ENCODE data around the gene ERC2.

ERC2 gene

DNA sequence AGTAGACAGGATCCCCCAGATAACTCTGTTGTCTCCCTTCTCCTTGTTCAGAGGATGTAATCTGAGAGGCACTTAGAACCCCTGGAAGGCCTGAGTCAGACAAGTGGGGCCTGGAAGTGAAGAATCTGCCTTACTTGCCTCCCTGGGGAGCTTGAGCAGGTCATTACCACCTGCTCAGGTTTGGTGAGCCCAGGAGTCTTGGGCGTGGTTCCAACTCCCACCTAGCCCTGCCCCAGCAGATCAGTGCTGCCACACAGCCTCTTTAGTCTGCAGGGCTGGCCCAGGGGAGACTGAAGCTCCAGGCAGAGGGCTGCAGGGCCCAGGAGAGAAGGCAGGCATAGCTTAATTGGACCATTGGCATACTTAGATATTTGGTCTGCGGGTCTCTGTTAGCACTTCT lies 230.0 kb downstream of the ERC2 start:
- no peak overlapping the region for H3K4me3 ChIP-seq (ENCODE audit: low read depth, low read length)
- H3K36me3 ChIP-seq (ENCODE audit: control insufficient read depth in 2 of 2, insufficient read depth in 1 of 2, low read length in 2 of 2): no peaks in the 10 kb centered on the region
- peak; percentile 70 for TF ChIP-seq GLIS1 (tag by site-specific recombination; IDR thresholded peaks at IDR 0.05)
- TF ChIP-seq, protein P1, sequence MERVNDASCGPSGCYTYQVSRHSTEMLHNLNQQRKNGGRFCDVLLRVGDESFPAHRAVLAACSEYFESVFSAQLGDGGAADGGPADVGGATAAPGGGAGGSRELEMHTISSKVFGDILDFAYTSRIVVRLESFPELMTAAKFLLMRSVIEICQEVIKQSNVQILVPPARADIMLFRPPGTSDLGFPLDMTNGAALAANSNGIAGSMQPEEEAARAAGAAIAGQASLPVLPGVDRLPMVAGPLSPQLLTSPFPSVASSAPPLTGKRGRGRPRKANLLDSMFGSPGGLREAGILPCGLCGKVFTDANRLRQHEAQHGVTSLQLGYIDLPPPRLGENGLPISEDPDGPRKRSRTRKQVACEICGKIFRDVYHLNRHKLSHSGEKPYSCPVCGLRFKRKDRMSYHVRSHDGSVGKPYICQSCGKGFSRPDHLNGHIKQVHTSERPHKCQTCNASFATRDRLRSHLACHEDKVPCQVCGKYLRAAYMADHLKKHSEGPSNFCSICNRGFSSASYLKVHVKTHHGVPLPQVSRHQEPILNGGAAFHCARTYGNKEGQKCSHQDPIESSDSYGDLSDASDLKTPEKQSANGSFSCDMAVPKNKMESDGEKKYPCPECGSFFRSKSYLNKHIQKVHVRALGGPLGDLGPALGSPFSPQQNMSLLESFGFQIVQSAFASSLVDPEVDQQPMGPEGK (tag by site-specific recombination; IDR thresholded peaks at IDR 0.05): no peak
- TF ChIP-seq, protein P2, sequence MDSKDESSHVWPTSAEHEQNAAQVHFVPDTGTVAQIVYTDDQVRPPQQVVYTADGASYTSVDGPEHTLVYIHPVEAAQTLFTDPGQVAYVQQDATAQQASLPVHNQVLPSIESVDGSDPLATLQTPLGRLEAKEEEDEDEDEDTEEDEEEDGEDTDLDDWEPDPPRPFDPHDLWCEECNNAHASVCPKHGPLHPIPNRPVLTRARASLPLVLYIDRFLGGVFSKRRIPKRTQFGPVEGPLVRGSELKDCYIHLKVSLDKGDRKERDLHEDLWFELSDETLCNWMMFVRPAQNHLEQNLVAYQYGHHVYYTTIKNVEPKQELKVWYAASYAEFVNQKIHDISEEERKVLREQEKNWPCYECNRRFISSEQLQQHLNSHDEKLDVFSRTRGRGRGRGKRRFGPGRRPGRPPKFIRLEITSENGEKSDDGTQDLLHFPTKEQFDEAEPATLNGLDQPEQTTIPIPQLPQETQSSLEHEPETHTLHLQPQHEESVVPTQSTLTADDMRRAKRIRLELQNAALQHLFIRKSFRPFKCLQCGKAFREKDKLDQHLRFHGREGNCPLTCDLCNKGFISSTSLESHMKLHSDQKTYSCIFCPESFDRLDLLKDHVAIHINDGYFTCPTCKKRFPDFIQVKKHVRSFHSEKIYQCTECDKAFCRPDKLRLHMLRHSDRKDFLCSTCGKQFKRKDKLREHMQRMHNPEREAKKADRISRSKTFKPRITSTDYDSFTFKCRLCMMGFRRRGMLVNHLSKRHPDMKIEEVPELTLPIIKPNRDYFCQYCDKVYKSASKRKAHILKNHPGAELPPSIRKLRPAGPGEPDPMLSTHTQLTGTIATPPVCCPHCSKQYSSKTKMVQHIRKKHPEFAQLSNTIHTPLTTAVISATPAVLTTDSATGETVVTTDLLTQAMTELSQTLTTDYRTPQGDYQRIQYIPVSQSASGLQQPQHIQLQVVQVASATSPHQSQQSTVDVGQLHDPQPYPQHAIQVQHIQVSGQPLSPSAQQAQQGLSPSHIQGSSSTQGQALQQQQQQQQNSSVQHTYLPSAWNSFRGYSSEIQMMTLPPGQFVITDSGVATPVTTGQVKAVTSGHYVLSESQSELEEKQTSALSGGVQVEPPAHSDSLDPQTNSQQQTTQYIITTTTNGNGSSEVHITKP (tag by site-specific recombination; IDR thresholded peaks at IDR 0.05): no peak
- H3K4me1 ChIP-seq (ENCODE audit: control insufficient read depth, insufficient read depth, low read length): peaks cover 7% of the 10 kb centered on the region
- ChIA-PET POLR2A (no interaction called here), CTCF (interaction anchor here (1.8 kb wide), 1 partner anchor 13 kb away, joined by 7 read pairs; no protein-coding TSS in a partner anchor)
- no peak overlapping the region for H3K27ac ChIP-seq (ENCODE audit: extremely low read depth, low read depth, low read length)
- H3K9me3 ChIP-seq (ENCODE audit: control insufficient read depth, insufficient read depth, low read depth, low read length): no peaks in the 10 kb centered on the region

DNA sequence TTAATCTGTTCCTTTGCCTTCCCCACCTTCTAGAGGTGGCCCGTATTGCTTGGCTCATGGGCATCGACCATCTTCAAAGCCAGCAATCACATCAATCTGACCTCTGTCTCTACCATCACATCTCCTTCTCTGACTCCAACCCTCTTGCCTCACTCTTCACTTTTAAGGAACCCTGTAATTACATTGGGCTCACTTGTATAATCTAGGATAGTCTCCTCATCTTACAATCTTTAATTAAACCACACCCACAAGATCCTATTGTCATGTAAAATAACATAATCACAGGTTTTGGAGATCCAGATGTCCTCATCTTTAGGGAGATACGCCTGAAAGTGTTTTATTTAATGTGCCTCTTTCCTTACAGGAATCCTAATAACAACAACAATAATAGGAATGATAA lies 234.5 kb downstream of the ERC2 start:
- Histone ChIP-seq H3K4me3 (ENCODE audit: low read depth, low read length) (no peak overlapping the region), H3K9me3 (ENCODE audit: control insufficient read depth, insufficient read depth, low read depth, low read length) (no peaks in the 10 kb centered on the region), H3K4me1 (ENCODE audit: control insufficient read depth, insufficient read depth, low read length) (peaks cover 6% of the 10 kb centered on the region), H3K27ac (ENCODE audit: extremely low read depth, low read depth, low read length) (no peak overlapping the region), H3K36me3 (ENCODE audit: control insufficient read depth in 2 of 2, insufficient read depth in 1 of 2, low read length in 2 of 2) (no peaks in the 10 kb centered on the region)
- TF ChIP-seq SP7 (tag by site-specific recombination; IDR thresholded peaks at IDR 0.05): peak; percentile 93
- TF ChIP-seq, protein P3, sequence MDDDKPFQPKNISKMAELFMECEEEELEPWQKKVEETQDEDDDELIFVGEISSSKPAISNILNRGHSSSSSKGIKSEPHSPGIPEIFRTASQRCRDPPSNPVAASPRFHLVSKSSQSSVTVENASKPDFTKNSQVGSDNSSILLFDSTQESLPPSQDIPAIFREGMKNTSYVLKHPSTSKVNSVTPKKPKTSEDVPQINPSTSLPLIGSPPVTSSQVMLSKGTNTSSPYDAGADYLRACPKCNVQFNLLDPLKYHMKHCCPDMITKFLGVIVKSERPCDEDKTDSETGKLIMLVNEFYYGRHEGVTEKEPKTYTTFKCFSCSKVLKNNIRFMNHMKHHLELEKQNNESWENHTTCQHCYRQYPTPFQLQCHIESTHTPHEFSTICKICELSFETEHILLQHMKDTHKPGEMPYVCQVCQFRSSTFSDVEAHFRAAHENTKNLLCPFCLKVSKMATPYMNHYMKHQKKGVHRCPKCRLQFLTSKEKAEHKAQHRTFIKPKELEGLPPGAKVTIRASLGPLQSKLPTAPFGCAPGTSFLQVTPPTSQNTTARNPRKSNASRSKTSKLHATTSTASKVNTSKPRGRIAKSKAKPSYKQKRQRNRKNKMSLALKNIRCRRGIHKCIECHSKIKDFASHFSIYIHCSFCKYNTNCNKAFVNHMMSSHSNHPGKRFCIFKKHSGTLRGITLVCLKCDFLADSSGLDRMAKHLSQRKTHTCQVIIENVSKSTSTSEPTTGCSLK (tag by site-specific recombination; IDR thresholded peaks at IDR 0.05): no peak
- ChIA-PET POLR2A (no interaction called here), CTCF (no interaction called here)

DNA sequence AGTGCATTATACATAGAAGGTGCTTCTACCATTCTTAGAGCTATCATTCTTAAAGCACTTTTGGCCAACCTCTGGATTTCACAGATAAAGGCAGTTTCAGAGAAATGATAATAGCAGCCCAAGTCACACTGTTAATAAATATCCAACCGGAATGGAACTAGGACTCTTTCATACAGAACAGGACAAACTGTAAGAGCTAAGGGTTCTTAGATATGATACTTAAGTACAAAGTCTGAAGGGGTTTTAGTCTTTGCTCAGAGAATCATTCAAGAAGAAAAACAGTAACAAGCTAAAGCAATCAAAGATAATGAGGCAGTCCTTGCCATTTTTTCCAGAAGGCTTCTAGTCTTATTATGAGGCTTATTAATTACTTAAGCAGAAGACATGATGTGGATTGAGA lies 239.0 kb downstream of the ERC2 start:
- peaks cover under 1% of the 10 kb centered on the region; the same call in 1 of the 2 replicates for H3K4me1 ChIP-seq (ENCODE audit: control insufficient read depth, insufficient read depth, low read length)
- H3K4me3 ChIP-seq (ENCODE audit: low read depth, low read length): no peak overlapping the region
- CTCF ChIA-PET: interaction anchor here (0.6 kb wide), 1 partner anchor 22 kb away, joined by 3 read pairs; no protein-coding TSS in a partner anchor
- no peaks in the 10 kb centered on the region for H3K36me3 ChIP-seq (ENCODE audit: control insufficient read depth in 2 of 2, insufficient read depth in 1 of 2, low read length in 2 of 2)
- H3K27ac ChIP-seq (ENCODE audit: extremely low read depth, low read depth, low read length): no peak overlapping the region
- H3K9me3 ChIP-seq (ENCODE audit: control insufficient read depth, insufficient read depth, low read depth, low read length): no peaks in the 10 kb centered on the region
- POLR2A ChIA-PET: no interaction called here
- TF ChIP-seq GLIS1 (tag by site-specific recombination; IDR thresholded peaks at IDR 0.05) (no peak), KLF16 (tag by site-specific recombination; IDR thresholded peaks at IDR 0.05) (no peak), ZNF514 (tag by site-specific recombination; IDR thresholded peaks at IDR 0.05) (no peak), PRDM1 (tag by site-specific recombination; IDR thresholded peaks at IDR 0.05) (no peak), SCRT2 (tag by site-specific recombination; IDR thresholded peaks at IDR 0.05) (no peak), ZNF571 (tag by site-specific recombination; IDR thresholded peaks at IDR 0.05) (no peak), ZNF311 (tag by site-specific recombination; IDR thresholded peaks at IDR 0.05; ENCODE audit: borderline replicate concordance) (no peak)
- TF ChIP-seq, protein P4, sequence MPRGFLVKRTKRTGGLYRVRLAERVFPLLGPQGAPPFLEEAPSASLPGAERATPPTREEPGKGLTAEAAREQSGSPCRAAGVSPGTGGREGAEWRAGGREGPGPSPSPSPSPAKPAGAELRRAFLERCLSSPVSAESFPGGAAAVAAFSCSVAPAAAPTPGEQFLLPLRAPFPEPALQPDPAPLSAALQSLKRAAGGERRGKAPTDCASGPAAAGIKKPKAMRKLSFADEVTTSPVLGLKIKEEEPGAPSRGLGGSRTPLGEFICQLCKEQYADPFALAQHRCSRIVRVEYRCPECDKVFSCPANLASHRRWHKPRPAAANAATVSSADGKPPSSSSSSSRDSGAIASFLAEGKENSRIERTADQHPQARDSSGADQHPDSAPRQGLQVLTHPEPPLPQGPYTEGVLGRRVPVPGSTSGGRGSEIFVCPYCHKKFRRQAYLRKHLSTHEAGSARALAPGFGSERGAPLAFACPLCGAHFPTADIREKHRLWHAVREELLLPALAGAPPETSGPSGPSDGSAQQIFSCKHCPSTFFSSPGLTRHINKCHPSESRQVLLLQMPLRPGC (tag by site-specific recombination; IDR thresholded peaks at IDR 0.05): no peak
- TF ChIP-seq, protein P5, sequence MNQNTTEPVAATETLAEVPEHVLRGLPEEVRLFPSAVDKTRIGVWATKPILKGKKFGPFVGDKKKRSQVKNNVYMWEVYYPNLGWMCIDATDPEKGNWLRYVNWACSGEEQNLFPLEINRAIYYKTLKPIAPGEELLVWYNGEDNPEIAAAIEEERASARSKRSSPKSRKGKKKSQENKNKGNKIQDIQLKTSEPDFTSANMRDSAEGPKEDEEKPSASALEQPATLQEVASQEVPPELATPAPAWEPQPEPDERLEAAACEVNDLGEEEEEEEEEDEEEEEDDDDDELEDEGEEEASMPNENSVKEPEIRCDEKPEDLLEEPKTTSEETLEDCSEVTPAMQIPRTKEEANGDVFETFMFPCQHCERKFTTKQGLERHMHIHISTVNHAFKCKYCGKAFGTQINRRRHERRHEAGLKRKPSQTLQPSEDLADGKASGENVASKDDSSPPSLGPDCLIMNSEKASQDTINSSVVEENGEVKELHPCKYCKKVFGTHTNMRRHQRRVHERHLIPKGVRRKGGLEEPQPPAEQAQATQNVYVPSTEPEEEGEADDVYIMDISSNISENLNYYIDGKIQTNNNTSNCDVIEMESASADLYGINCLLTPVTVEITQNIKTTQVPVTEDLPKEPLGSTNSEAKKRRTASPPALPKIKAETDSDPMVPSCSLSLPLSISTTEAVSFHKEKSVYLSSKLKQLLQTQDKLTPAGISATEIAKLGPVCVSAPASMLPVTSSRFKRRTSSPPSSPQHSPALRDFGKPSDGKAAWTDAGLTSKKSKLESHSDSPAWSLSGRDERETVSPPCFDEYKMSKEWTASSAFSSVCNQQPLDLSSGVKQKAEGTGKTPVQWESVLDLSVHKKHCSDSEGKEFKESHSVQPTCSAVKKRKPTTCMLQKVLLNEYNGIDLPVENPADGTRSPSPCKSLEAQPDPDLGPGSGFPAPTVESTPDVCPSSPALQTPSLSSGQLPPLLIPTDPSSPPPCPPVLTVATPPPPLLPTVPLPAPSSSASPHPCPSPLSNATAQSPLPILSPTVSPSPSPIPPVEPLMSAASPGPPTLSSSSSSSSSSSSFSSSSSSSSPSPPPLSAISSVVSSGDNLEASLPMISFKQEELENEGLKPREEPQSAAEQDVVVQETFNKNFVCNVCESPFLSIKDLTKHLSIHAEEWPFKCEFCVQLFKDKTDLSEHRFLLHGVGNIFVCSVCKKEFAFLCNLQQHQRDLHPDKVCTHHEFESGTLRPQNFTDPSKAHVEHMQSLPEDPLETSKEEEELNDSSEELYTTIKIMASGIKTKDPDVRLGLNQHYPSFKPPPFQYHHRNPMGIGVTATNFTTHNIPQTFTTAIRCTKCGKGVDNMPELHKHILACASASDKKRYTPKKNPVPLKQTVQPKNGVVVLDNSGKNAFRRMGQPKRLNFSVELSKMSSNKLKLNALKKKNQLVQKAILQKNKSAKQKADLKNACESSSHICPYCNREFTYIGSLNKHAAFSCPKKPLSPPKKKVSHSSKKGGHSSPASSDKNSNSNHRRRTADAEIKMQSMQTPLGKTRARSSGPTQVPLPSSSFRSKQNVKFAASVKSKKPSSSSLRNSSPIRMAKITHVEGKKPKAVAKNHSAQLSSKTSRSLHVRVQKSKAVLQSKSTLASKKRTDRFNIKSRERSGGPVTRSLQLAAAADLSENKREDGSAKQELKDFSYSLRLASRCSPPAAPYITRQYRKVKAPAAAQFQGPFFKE (tag by site-specific recombination; IDR thresholded peaks at IDR 0.05; ENCODE audit: borderline replicate concordance): no peak

Data from HEK293 (cell line).